ENCODE measurements around the gene PDZD2.
"Not testable (repeated sequence)": the region's sequence is repeated elsewhere in the genome, so short reads cannot be mapped to it uniquely, and the experiment has no call there.

Gene PDZD2

DNA sequence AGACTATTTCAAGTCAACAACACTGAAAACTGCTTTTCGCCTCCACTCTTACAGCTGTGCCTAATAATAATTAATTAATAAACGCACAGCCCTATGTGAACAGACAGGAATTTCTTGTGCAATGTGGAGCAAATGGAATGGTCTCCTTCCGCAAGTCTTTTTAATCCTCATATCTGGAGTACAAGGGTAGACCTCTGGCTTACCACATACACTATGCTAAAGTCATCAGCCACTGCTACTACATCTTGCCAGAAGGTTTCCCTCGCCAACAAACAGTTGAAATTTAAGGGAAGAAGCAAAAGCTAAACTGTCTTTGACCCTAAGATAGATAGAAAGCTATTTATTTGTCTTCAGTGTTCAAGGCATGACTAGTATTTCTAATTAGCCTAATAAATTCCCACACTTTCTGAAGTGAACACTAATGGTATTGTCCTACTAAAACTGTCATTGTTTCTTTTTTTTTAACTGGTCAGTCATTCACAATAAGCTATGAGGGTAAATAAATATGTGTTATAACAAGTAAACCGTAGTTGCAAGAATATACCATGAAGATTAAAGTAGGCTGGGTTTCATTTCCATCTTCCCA is 471.3 kb downstream of the PDZD2 start:
- Histone ChIP-seq H3K4me3 (ENCODE audit: low read depth, low read length) (no peak overlapping the region), H3K27me3 (ENCODE audit: insufficient read depth, low read length) (no peaks in the 10 kb centered on the region), H3K4me1 (ENCODE audit: control insufficient read depth in 1 of 2, insufficient read depth in 2 of 2, low read length in 2 of 2) (no peaks in the 10 kb centered on the region), H3K23ac (ENCODE audit: low read length) (no peak overlapping the region), H3K9ac (ENCODE audit: low read length) (no peak overlapping the region), H4K91ac (ENCODE audit: low read depth, low read length) (no peak overlapping the region), H4K8ac (ENCODE audit: low read depth, low read length) (no peak overlapping the region), H2BK12ac (ENCODE audit: low read length) (no peak overlapping the region), H3K9me3 (ENCODE audit: insufficient read depth, low read depth, low read length) (no peaks in the 10 kb centered on the region), H3K27ac (ENCODE audit: low read depth, low read length) (no peak overlapping the region), H2AFZ (ENCODE audit: insufficient read depth, low read length, poor library complexity) (no peak overlapping the region), H3K79me1 (ENCODE audit: low read length) (no peaks in the 10 kb centered on the region), H4K12ac (ENCODE audit: low read depth, low read length) (no peak overlapping the region), H3K4ac (ENCODE audit: low read depth, low read length) (no peak overlapping the region), H2BK5ac (ENCODE audit: low read depth, low read length, poor library complexity) (no peak overlapping the region), H3K79me2 (ENCODE audit: control insufficient read depth, insufficient read depth, low read length, poor library complexity) (no peaks in the 10 kb centered on the region), H3K18ac (ENCODE audit: low read length) (no peak overlapping the region), H3K14ac (ENCODE audit: low read length) (no peak overlapping the region), H3K36me3 (ENCODE audit: control insufficient read depth in 1 of 2, insufficient read depth in 2 of 2, low read length in 2 of 2) (peaks cover 22 to 34% of the 10 kb centered on the region in 2 experiments), H2AK5ac (ENCODE audit: low read length) (no peak overlapping the region), H2BK120ac (ENCODE audit: insufficient read depth, low read length, poor library complexity) (no peak overlapping the region), H3K4me2 (ENCODE audit: low read length) (no peak overlapping the region)
- WGBS (ENCODE audit: extremely low coverage, insufficient coverage, insufficient read length) = no CpG with 5 or more reads among the region's 5 CpGs
- no peak for DNase-seq

DNA sequence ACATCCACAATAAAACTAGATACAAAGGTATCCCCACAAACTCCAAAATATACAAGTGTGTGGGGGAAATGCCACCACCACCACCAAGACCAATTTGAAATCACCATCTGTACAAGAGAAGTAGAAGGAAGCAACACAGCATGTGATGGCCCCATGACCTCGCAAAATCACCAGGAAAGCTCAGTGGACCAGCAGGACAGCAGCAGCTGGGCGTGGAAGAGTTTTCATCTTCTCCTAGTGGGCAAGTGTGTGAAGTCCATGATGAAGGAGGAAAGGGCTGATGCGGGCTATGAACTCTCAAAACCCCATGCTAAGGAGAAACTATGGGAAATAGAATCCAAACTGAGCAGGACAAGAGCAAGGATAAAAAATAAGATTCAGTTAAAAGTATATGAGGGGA is 477.1 kb downstream of the PDZD2 start:
- Histone ChIP-seq H3K4me3 (ENCODE audit: low read depth, low read length) (no peak overlapping the region), H3K79me2 (ENCODE audit: control insufficient read depth, insufficient read depth, low read length, poor library complexity) (peaks cover 1% of the 10 kb centered on the region), H3K9ac (ENCODE audit: low read length) (no peak overlapping the region), H4K12ac (ENCODE audit: low read depth, low read length) (no peak overlapping the region), H3K14ac (ENCODE audit: low read length) (no peak overlapping the region), H2AFZ (ENCODE audit: insufficient read depth, low read length, poor library complexity) (no peak overlapping the region), H4K91ac (ENCODE audit: low read depth, low read length) (no peak overlapping the region), H3K4ac (ENCODE audit: low read depth, low read length) (no peak overlapping the region), H2BK120ac (ENCODE audit: insufficient read depth, low read length, poor library complexity) (no peak overlapping the region), H3K4me2 (ENCODE audit: low read length) (no peak overlapping the region), H2BK12ac (ENCODE audit: low read length) (no peak overlapping the region), H3K79me1 (ENCODE audit: low read length) (no peaks in the 10 kb centered on the region), H3K27me3 (ENCODE audit: insufficient read depth, low read length) (no peaks in the 10 kb centered on the region), H3K4me1 (ENCODE audit: control insufficient read depth in 1 of 2, insufficient read depth in 2 of 2, low read length in 2 of 2) (no peaks in the 10 kb centered on the region), H3K18ac (ENCODE audit: low read length) (no peak overlapping the region), H3K27ac (ENCODE audit: low read depth, low read length) (no peak overlapping the region), H3K23ac (ENCODE audit: low read length) (no peak overlapping the region), H2BK5ac (ENCODE audit: low read depth, low read length, poor library complexity) (no peak overlapping the region), H4K8ac (ENCODE audit: low read depth, low read length) (no peak overlapping the region), H2AK5ac (ENCODE audit: low read length) (no peak overlapping the region), H3K36me3 (ENCODE audit: control insufficient read depth in 1 of 2, insufficient read depth in 2 of 2, low read length in 2 of 2) (peaks cover 22% of the 10 kb centered on the region in 2 experiments), H3K9me3 (ENCODE audit: insufficient read depth, low read depth, low read length) (no peaks in the 10 kb centered on the region)
- WGBS (ENCODE audit: extremely low coverage, insufficient coverage, insufficient read length) = no CpG with 5 or more reads among the region's 3 CpGs
- DNase-seq = no peak

DNA sequence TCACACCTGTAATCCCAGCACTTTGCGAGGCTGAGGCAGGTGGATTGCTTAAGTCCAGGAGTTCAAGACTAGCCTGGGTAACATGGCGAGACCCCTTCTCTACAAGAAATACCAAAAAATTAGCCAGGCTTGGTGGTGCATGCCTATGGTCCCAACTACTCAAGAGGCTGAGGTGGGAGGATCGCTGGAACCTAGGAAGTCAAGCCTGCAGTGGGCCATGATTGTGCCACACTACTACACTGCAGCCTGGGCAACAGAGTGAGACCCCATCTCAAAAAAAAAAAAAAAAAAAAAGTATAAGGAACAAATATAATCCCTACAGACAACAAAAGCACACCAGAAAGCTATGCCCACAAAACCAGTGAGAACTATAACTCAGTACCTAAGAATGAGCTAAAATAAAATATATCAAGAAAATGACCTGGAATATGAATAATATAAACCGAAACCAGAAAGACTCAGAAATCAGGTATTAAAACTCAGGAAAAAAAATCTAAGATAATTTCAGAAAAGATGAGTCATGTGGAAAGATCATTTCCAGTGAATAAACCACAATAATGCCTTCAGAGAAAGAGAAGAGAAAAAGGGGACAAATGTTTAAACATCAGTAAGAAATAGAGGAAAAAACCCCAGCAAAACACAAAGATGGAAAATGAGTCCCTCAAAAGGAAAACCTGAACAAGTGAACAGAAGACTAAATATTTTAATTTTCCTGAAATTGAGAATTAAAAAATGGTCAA is 477.8 kb downstream of the PDZD2 start:
- H4K8ac ChIP-seq (ENCODE audit: low read depth, low read length) = no peak overlapping the region
- H3K4ac ChIP-seq (ENCODE audit: low read depth, low read length) = no peak overlapping the region
- no peaks in the 10 kb centered on the region for H3K79me1 ChIP-seq (ENCODE audit: low read length)
- no peak overlapping the region for H3K14ac ChIP-seq (ENCODE audit: low read length)
- H2BK120ac ChIP-seq (ENCODE audit: insufficient read depth, low read length, poor library complexity) = no peak overlapping the region
- no peak overlapping the region for H3K4me2 ChIP-seq (ENCODE audit: low read length)
- WGBS (ENCODE audit: extremely low coverage, insufficient coverage, insufficient read length) = no CpG with 5 or more reads among the region's 4 CpGs
- no peak overlapping the region for H3K18ac ChIP-seq (ENCODE audit: low read length)
- peaks cover 1% of the 10 kb centered on the region for H3K79me2 ChIP-seq (ENCODE audit: control insufficient read depth, insufficient read depth, low read length, poor library complexity)
- H2BK12ac ChIP-seq (ENCODE audit: low read length) = no peak overlapping the region
- no peaks in the 10 kb centered on the region for H3K9me3 ChIP-seq (ENCODE audit: insufficient read depth, low read depth, low read length)
- H4K12ac ChIP-seq (ENCODE audit: low read depth, low read length) = no peak overlapping the region
- no peak overlapping the region for H3K4me3 ChIP-seq (ENCODE audit: low read depth, low read length)
- H3K9ac ChIP-seq (ENCODE audit: low read length) = no peak overlapping the region
- DNase-seq = no peak
- H3K27me3 ChIP-seq (ENCODE audit: insufficient read depth, low read length) = no peaks in the 10 kb centered on the region
- peaks cover 17 to 22% of the 10 kb centered on the region in 2 experiments for H3K36me3 ChIP-seq (ENCODE audit: control insufficient read depth in 1 of 2, insufficient read depth in 2 of 2, low read length in 2 of 2)
- H4K91ac ChIP-seq (ENCODE audit: low read depth, low read length) = no peak overlapping the region
- H2BK5ac ChIP-seq (ENCODE audit: low read depth, low read length, poor library complexity) = peak overlapping the region; percentile 13
- no peaks in the 10 kb centered on the region for H3K4me1 ChIP-seq (ENCODE audit: control insufficient read depth in 1 of 2, insufficient read depth in 2 of 2, low read length in 2 of 2)
- H2AFZ ChIP-seq (ENCODE audit: insufficient read depth, low read length, poor library complexity) = no peak overlapping the region
- H2AK5ac ChIP-seq (ENCODE audit: low read length) = no peak overlapping the region
- H3K23ac ChIP-seq (ENCODE audit: low read length) = no peak overlapping the region
- H3K27ac ChIP-seq (ENCODE audit: low read depth, low read length) = no peak overlapping the region

DNA sequence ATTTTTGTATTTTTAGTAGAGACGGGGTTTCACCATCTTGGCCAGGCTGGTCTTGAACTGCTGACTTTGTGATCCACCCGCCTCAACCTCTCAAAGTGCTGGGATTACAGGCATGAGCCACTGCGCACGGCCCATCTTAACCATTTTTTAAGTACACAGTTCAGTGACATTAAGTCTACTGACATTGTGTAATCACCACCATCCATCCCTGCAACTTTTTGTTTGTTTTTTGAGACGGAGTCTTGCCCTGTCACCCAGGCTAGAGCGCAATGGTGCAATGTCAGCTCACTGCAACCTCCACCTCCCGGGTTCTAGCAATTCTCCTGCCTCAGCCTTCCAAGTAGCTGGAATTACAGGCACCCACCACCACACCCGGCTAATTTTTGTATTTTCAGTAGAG is 480.0 kb downstream of the PDZD2 start:
- H2BK5ac ChIP-seq (ENCODE audit: low read depth, low read length, poor library complexity); H3K4me3 ChIP-seq (ENCODE audit: low read depth, low read length); H3K4ac ChIP-seq (ENCODE audit: low read depth, low read length); H4K12ac ChIP-seq (ENCODE audit: low read depth, low read length); H2AFZ ChIP-seq (ENCODE audit: insufficient read depth, low read length, poor library complexity); H4K8ac ChIP-seq (ENCODE audit: low read depth, low read length); H3K27ac ChIP-seq (ENCODE audit: low read depth, low read length); H3K4me1 ChIP-seq (ENCODE audit: control insufficient read depth in 1 of 2, insufficient read depth in 2 of 2, low read length in 2 of 2); H3K9me3 ChIP-seq (ENCODE audit: insufficient read depth, low read depth, low read length); DNase-seq; H4K91ac ChIP-seq (ENCODE audit: low read depth, low read length); H3K79me1 ChIP-seq (ENCODE audit: low read length); H3K79me2 ChIP-seq (ENCODE audit: control insufficient read depth, insufficient read depth, low read length, poor library complexity); H3K23ac ChIP-seq (ENCODE audit: low read length); H3K9ac ChIP-seq (ENCODE audit: low read length); H2BK12ac ChIP-seq (ENCODE audit: low read length); H2AK5ac ChIP-seq (ENCODE audit: low read length); H3K14ac ChIP-seq (ENCODE audit: low read length); H3K27me3 ChIP-seq (ENCODE audit: insufficient read depth, low read length); H3K18ac ChIP-seq (ENCODE audit: low read length); H3K4me2 ChIP-seq (ENCODE audit: low read length); H2BK120ac ChIP-seq (ENCODE audit: insufficient read depth, low read length, poor library complexity): not testable (repeated sequence)
- no CpG with 5 or more reads among the region's 8 CpGs for WGBS (ENCODE audit: extremely low coverage, insufficient coverage, insufficient read length)
- peaks cover 14 to 15% of the 10 kb centered on the region in 2 experiments for H3K36me3 ChIP-seq (ENCODE audit: control insufficient read depth in 1 of 2, insufficient read depth in 2 of 2, low read length in 2 of 2)
